OCI-LY1 (cell line): ENCODE measurements around the gene SPOUT1.

Source experiments
- H2AFZ ChIP-seq: fragments of 200-600 bp; sonication (generic), shearing (Covaris generic); 2 replicates; pipeline ENCODE4 v1.6.0; 2014; ENCODE audit warnings: antibody characterized with exemption, mild to moderate bottlenecking, low read length
- H3F3A ChIP-seq: fragments of 200-600 bp; sonication (generic), shearing (Covaris generic); 2 replicates; pipeline ENCODE4 v1.6.0; 2014; ENCODE audit warnings: mild to moderate bottlenecking, antibody characterized with exemption, low read length, moderate library complexity; ENCODE audit not compliant: insufficient read depth
- H3K27ac ChIP-seq: fragments of 200-600 bp; sonication (generic); 2 replicates; pipeline ENCODE4 v1.5.1; 2014; ENCODE audit warnings: low read length, mixed run types, mild to moderate bottlenecking, low read depth; ENCODE audit not compliant: poor library complexity, severe bottlenecking
- H3K27me3 ChIP-seq: fragments of 200-600 bp; sonication (generic); 2 replicates; pipeline ENCODE4 v1.6.0; 2014; ENCODE audit warnings: antibody characterized with exemption, mild to moderate bottlenecking, low read length, moderate library complexity; ENCODE audit not compliant: insufficient read depth
- H3K36me3 ChIP-seq: fragments of 200-600 bp; sonication (generic); 2 replicates; pipeline ENCODE4 v1.6.1; 2014; ENCODE audit warnings: mild to moderate bottlenecking, antibody characterized with exemption, low read length, moderate library complexity, mixed read lengths; ENCODE audit not compliant: insufficient read depth
- H3K4me1 ChIP-seq: fragments of 200-600 bp; sonication (generic); 2 replicates; pipeline ENCODE4 v1.5.1; 2014; ENCODE audit warnings: mild to moderate bottlenecking, low read length, moderate library complexity; ENCODE audit not compliant: insufficient read depth, severe bottlenecking
- H3K4me2 ChIP-seq: fragments of 200-600 bp; sonication (generic), shearing (Covaris generic); 2 replicates; pipeline ENCODE4 v1.6.1; 2014; ENCODE audit warnings: low read length
- H3K4me3 ChIP-seq: fragments of 200-600 bp; sonication (generic); 2 replicates; pipeline ENCODE4 v1.5.1; 2014; ENCODE audit warnings: low read length, low read depth, mild to moderate bottlenecking, mixed read lengths; ENCODE audit not compliant: poor library complexity, severe bottlenecking
- H3K79me2 ChIP-seq: fragments of 200-600 bp; shearing (Covaris generic); 2 replicates; pipeline ENCODE4 v1.6.1; 2016; ENCODE audit warnings: mixed run types, low read length, mixed read lengths; ENCODE audit not compliant: insufficient read depth
- H3K9ac ChIP-seq: fragments of 200-600 bp; sonication (generic), shearing (Covaris generic); 2 replicates; pipeline ENCODE4 v1.6.1; 2014; ENCODE audit warnings: mild to moderate bottlenecking, low read length, mixed read lengths
- H3K9me2 ChIP-seq: fragments of 200-600 bp; sonication (generic), shearing (Covaris generic); 2 replicates; pipeline ENCODE4 v1.6.1; 2014; ENCODE audit warnings: low read depth, mild to moderate bottlenecking, low read length, mixed read lengths
- H3K9me3 ChIP-seq: fragments of 200-600 bp; shearing (Covaris generic); 2 replicates; pipeline ENCODE4 v1.6.1; 2014; ENCODE audit warnings: low read length, mixed read lengths
- H4K20me1 ChIP-seq: fragments of 200-600 bp; sonication (generic), shearing (Covaris generic); 2 replicates; pipeline ENCODE4 v1.6.0; 2016; ENCODE audit warnings: mild to moderate bottlenecking, low read length; ENCODE audit not compliant: insufficient read depth
- EZH2 ChIP-seq: fragments of 200-600 bp; sonication (generic), shearing (Covaris generic); IDR thresholded peaks from 2 replicates; pipeline ENCODE4 v1.8.0; 2017; ENCODE audit warnings: borderline replicate concordance, mixed run types, mild to moderate bottlenecking, antibody characterized with exemption, low read length, moderate library complexity, mixed read lengths
- TF ChIP-seq, protein P1 (sequence below): fragments of 200-600 bp; sonication (generic), shearing (Covaris generic); IDR thresholded peaks from 2 replicates; pipeline ENCODE4 v1.5.1; 2017; ENCODE audit warnings: mild to moderate bottlenecking, antibody characterized with exemption, low read length, moderate library complexity, mixed read lengths

SPOUT1 gene

GRCh38 chr9:128787659-128788058 lies 41.9 kb downstream of the SPOUT1 start:
- Histone ChIP-seq H4K20me1 (no peaks in the 10 kb centered on the region), H3K9ac (peak overlapping the region; percentile 83), H3K36me3 (peaks cover 19% of the 10 kb centered on the region; the same call in 1 of the 2 replicates), H3K4me1 (peaks cover 23% of the 10 kb centered on the region), H3K4me2 (peak overlapping the region; percentile 89), H3K9me3 (no peaks in the 10 kb centered on the region), H2AFZ (no peak overlapping the region), H3F3A (no peaks in the 10 kb centered on the region), H3K27me3 (no peaks in the 10 kb centered on the region), H3K9me2 (no peaks in the 10 kb centered on the region), H3K79me2 (peaks cover 6% of the 10 kb centered on the region; the same call in 1 of the 2 replicates), H3K4me3 (peak overlapping the region; percentile 82), H3K27ac (peak overlapping the region; percentile 8)
- no peak for TF ChIP-seq EZH2
- TF ChIP-seq, protein P1, sequence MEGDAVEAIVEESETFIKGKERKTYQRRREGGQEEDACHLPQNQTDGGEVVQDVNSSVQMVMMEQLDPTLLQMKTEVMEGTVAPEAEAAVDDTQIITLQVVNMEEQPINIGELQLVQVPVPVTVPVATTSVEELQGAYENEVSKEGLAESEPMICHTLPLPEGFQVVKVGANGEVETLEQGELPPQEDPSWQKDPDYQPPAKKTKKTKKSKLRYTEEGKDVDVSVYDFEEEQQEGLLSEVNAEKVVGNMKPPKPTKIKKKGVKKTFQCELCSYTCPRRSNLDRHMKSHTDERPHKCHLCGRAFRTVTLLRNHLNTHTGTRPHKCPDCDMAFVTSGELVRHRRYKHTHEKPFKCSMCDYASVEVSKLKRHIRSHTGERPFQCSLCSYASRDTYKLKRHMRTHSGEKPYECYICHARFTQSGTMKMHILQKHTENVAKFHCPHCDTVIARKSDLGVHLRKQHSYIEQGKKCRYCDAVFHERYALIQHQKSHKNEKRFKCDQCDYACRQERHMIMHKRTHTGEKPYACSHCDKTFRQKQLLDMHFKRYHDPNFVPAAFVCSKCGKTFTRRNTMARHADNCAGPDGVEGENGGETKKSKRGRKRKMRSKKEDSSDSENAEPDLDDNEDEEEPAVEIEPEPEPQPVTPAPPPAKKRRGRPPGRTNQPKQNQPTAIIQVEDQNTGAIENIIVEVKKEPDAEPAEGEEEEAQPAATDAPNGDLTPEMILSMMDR, result no peak

DNA sequence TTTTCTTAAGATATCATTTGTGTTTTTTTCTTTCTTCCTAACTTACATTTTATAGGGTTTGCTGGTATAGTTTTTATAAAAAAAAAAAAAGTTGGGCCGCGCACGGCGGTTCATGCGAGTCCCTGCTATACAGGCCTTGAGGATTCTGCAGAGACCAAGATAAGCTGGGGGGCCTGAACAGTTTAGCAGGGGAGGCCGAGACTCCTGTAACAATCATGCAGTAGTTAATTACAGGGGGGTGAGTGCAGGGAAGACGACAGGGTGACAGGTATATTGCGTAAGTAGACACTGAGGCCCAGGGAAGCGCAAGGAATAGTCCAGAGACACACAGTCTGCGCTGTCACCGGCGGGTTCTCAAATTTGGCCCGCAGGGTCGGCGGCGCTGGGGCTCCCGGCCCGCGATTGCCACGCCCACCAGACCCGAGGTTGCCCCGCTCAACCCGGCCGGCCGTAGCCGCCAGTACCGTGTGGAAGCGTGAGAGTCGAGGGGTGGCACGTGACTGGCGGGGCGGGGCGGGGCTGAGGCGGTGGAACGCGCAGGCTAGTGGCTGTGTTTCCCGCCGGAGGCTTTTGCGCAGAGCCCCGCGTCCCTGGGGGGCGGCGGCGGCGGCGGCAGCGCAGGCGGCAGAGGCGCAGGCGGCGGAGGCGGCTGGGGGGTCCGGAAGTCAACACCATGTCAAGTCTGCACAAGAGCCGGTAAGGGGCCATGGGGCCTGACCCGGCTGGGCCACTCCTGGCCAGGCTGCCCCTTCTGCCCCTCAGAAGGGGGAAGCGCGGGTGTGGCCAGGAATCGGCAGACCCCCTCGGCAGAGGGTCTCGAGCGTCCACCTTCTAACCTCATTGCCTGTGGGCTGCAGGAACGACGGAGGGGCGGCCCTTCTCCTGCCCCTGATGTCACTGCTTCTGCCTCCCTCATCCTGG lies 42.7 kb downstream of the SPOUT1 start, which contains the start of gene TBC1D13:
TSS of gene TBC1D13 (plus strand) at position 573 of the 921 bp plus-strand sequence. CDS start at position 674, 101 bp downstream.
- peaks cover 23% of the 10 kb centered on the region for H3K4me1 ChIP-seq
- no peak for TF ChIP-seq EZH2
- TF ChIP-seq, protein P1, result no peak
- H3K9ac ChIP-seq, result peak within 1 kb of the TSS; percentile 83
- peak within 1 kb of the TSS; percentile 43 for H3K27ac ChIP-seq
- peaks cover 5% of the 10 kb centered on the region; the same call in 1 of the 2 replicates for H3K9me3 ChIP-seq
- no peaks in the 10 kb centered on the region for H4K20me1 ChIP-seq
- peak within 1 kb of the TSS; percentile 87 for H2AFZ ChIP-seq
- H3K36me3 ChIP-seq, result peaks cover 12% of the 10 kb centered on the region; the same call in 1 of the 2 replicates
- no peaks in the 10 kb centered on the region for H3F3A ChIP-seq
- peaks cover 6% of the 10 kb centered on the region; the same call in 1 of the 2 replicates for H3K79me2 ChIP-seq
- H3K9me2 ChIP-seq, result no peaks in the 10 kb centered on the region
- peak within 1 kb of the TSS; percentile 89 for H3K4me2 ChIP-seq
- peak within 1 kb of the TSS; percentile 82 for H3K4me3 ChIP-seq
- no peaks in the 10 kb centered on the region for H3K27me3 ChIP-seq

GRCh38 chr9:128785427-128785826 lies 44.2 kb downstream of the SPOUT1 start:
- H3K36me3 ChIP-seq, result peaks cover 4% of the 10 kb centered on the region; the same call in 1 of the 2 replicates

More at GRCh38 chr9:128785427-128785826, 44.2 kb downstream of the SPOUT1 start:
- Histone ChIP-seq H3K9ac (no peak overlapping the region), H3K79me2 (peaks cover 6% of the 10 kb centered on the region; the same call in 1 of the 2 replicates), H3K4me1 (peaks cover 23% of the 10 kb centered on the region), H3K4me2 (no peak overlapping the region), H3K27me3 (no peaks in the 10 kb centered on the region), H4K20me1 (no peaks in the 10 kb centered on the region), H3K27ac (no peak overlapping the region), H3K9me2 (no peaks in the 10 kb centered on the region), H3K9me3 (peaks cover 10% of the 10 kb centered on the region; the same call in 1 of the 2 replicates), H3F3A (no peaks in the 10 kb centered on the region), H2AFZ (no peak overlapping the region), H3K4me3 (no peak overlapping the region)
- TF ChIP-seq, protein P1, result no peak
- TF ChIP-seq EZH2, result no peak
